ENCODE data around the gene MRPS12. TPM values are rescaled to one million over a fixed set of nuclear protein-coding genes. Genes with fewer than 3 reads are reported as not detected.

The MRPS12 gene
- total and polyA plus RNA-seq, 9 of the 15 experiments (the other 6 are each of a cell fraction or from before 2014, with no cell fraction given) = 8.1 to 174 (median 52.0) TPM

GRCh38 chr19:38975214-38975860 lies 44.6 kb downstream of the MRPS12 start, which contains the start of gene FBXO17 (continued):
- TF ChIP-seq RBM39 (optimal IDR thresholded peaks at IDR 0.05; ENCODE audit: low read depth, low read length) = no peak
- no peak for TF ChIP-seq NR2C2 (CRISPR knock-in tag; IDR thresholded peaks at IDR 0.05)
- peak; percentile 56 for TF ChIP-seq NR2C2 (tag; IDR thresholded peaks at IDR 0.05)
- no peak for TF ChIP-seq TCF15 (CRISPR knock-in tag; IDR thresholded peaks at IDR 0.05)
- no peak; the same call in 1 of the 2 replicates for TF ChIP-seq ETV1 (tag; conservative IDR thresholded peaks at IDR 0.05; ENCODE audit: low read depth)
- TF ChIP-seq PTRF (tag; IDR thresholded peaks at IDR 0.05) = no peak
- TF ChIP-seq BCOR (IDR thresholded peaks at IDR 0.05) = peak; percentile 34; the same call in 1 of the 2 replicates
- TF ChIP-seq SMAD2 (IDR thresholded peaks at IDR 0.05; ENCODE audit: low read depth, low read length) = no peak
- no peak for TF ChIP-seq KDM2B (CRISPR knock-in tag; IDR thresholded peaks at IDR 0.05)
- TF ChIP-seq NCOA2 (IDR thresholded peaks at IDR 0.05; ENCODE audit: partially characterized antibody in 2 of 2) = no peak
- TF ChIP-seq HNRNPH1 (optimal IDR thresholded peaks at IDR 0.05; ENCODE audit: low read depth, low read length) = no peak
- TF ChIP-seq XRCC3 (IDR thresholded peaks at IDR 0.05) = no peak
- no peak for TF ChIP-seq MEF2A (IDR thresholded peaks at IDR 0.05; ENCODE audit: control insufficient read depth, low read depth, low read length)
- TF ChIP-seq KHSRP (IDR thresholded peaks at IDR 0.05) = no peak
- TF ChIP-seq TEAD1 (CRISPR knock-in tag; IDR thresholded peaks at IDR 0.05) = no peak
- TF ChIP-seq SMARCE1 (IDR thresholded peaks at IDR 0.05) = no peak; the same call in 1 of the 2 replicates
- no peak for TF ChIP-seq AFF1 (IDR thresholded peaks at IDR 0.05; ENCODE audit: low read depth in 1 of 2, partially characterized antibody in 2 of 2)
- TF ChIP-seq SETDB1 (IDR thresholded peaks at IDR 0.05; ENCODE audit: low read length) = no peak
- TF ChIP-seq KLF13 (tag; IDR thresholded peaks at IDR 0.05; ENCODE audit: borderline replicate concordance, low read depth) = peak; percentile 71; the same call in 1 of the 2 replicates
- TF ChIP-seq SMARCB1 (IDR thresholded peaks at IDR 0.05; ENCODE audit: insufficient read length, low read depth) = no peak
- no peak for TF ChIP-seq MEF2D (tag; conservative IDR thresholded peaks at IDR 0.05; ENCODE audit: low read depth)
- no peak for TF ChIP-seq TRIM24 (IDR thresholded peaks at IDR 0.05)
- TF ChIP-seq ZNF778 (CRISPR knock-in tag; IDR thresholded peaks at IDR 0.05) = no peak
- TF ChIP-seq SRSF9 (IDR thresholded peaks at IDR 0.05; ENCODE audit: borderline replicate concordance, low read depth, low read length) = no peak
- TF ChIP-seq RFX7 (CRISPR knock-in tag; IDR thresholded peaks at IDR 0.05) = 0 out of 2 replicates have a peak, but pooled peaks have one; percentile 24
- TF ChIP-seq TRIM28 (IDR thresholded peaks at IDR 0.05) = no peak
- no peak for TF ChIP-seq HIVEP1 (CRISPR knock-in tag; IDR thresholded peaks at IDR 0.05)
- TF ChIP-seq KLF6 (CRISPR knock-in tag; IDR thresholded peaks at IDR 0.05; ENCODE audit: borderline replicate concordance) = no peak
- no peak for TF ChIP-seq IRF2 (CRISPR knock-in tag; IDR thresholded peaks at IDR 0.05)
